Ramos (cell line): Measurements from ENCODE around the gene ZNF738.
"Not testable (repeated sequence)": the region's sequence is repeated elsewhere in the genome, so short reads cannot be mapped to it uniquely, and the experiment has no call there.

Experiments
- in situ Hi-C: fragments of 300-500 bp; cut with MboI; formaldehyde crosslinking; loops from one replicate; pipeline ENCODE4 v1.14.3; 2022; ENCODE audit warnings: low sequenced_read_pairs; ENCODE audit not compliant: unreplicated experiment

The ZNF738 gene

DNA sequence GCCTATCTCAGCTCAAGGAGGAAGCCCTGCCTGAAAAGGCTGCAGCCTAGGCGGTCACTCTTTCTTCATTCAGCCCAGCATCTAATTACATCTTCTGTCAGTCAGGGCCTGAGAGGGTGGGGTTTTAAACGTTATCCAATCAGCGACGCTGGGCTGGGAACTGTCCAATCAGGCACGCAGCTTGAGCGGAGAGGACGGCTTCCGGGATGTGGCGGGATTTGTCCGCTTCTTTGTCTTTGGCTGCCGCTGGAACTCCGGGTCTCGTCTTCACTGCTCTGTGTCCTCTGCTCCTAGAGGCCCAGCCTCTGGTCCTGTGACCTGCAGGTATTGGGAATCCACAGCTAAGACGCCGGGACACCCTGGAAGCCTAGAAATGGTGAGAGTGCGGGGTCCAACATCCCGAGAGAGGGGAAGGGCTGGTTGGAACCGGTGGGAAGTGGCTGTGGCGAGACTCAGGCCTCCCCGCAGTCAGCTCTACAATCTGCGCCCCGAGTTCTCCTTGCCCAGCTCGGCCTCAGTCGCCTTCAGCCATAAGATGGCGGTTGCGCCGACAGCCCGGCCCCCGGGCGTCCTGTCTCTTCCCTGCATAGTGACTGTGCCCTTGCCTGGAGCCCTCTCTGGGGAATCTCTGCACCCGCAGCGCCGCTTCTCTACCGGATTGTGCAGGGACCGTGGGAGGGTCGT, at the start of gene ZNF738:
ZNF738 (plus strand) TSS at position 233 of the 684 bp plus-strand sequence; CDS start at position 374, 141 bp downstream.
- in situ Hi-C loops: no loop called here

DNA sequence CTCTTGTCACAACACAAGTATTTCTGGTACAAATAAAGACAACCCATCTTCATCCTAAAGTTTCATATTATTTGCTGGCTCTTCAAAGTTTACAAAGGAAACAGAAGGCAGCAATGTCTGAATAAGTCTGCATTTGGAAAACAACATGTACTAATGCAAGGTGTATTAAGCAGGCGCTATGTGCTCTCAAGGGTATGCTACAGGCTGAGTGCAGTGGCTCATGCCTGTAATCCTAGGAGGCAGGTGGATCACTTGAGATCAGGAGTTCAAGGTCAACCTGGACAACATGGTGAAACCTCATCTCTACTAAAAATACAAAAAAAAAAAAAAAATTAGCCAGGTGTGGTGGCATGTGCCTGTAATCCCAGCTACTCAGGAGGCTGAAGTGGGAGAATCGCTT, 46.0 kb upstream of the ZNF738 start:
- in situ Hi-C loops: not testable (repeated sequence)

DNA sequence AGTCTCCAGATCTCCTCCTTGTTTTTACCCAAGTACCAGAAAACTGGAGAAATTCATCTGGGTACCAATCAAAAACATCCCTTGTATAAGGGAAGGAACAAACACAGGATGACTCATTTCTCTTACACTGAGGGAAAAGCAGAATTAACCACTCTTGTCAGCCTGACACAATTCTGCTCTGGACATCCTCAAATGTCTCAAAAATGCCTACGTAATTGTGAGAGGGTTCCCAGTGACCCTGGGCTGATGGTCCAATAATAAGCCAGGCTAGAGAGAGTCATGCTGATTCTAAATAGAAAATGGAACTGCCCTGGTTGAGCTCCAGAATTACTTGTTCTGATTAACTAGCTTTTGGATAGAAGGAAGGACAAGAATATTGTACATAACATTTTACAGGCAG, 44.1 kb upstream of the ZNF738 start:
- in situ Hi-C loops: no loop called here

DNA sequence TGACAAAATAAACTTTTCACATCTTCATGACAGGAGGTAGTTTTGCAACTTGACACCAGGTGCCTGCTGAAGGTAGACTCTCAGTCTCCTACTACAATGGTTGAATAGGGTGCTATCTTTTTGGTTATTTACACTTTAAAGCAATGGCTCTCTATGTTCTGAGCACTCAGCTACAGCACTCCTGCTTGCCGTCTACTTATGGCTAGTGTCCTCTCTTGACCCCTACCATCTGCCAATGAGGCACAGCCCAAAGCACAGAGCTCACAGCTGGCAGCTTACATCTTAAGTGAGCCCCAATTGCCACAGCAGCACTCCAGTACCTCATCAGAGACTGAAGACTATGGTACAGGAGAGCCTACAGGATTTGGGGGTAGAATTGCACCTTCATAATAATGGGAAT, 41.0 kb upstream of the ZNF738 start:
- in situ Hi-C loops: no loop called here

DNA sequence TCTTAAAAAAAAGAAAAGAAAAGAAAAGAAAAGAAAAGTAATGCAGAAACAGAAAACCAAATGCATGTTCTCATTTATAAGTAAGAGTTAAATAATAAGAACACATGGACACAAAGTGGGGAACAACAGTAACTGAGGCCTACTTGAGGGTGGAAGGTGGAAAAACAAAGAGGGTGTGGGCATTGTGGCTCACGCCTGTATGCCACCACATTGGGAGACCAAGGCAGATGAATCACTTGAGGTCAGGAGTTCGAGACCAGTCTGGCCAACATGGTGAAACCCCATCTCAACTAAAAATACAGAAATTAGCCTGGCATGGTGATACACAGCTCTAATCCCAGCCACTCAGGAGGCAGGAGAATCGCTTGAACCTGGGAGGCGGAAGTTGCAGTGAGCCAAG, 37.7 kb upstream of the ZNF738 start:
- in situ Hi-C loops: no loop called here

DNA sequence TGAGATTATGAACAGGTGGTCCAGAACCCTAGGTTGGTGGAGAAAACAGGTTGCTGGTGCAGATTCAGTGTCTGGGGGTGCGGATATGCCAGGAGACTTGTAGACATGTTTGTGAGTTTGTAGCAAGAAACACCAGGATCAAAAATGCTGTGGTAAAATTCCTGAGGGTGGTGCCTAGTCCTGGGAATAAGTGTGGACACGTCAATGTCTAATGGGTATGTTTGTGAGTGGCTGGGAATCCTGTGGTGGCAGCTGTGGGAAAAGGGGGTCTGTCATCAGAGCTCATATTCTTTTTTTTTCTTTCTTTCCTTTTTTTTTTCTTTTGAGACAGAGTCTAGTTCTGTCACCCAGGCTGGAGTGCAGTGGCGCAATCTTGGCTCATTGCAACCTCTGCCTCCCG, 36.8 kb upstream of the ZNF738 start:
- in situ Hi-C loops: no loop called here

DNA sequence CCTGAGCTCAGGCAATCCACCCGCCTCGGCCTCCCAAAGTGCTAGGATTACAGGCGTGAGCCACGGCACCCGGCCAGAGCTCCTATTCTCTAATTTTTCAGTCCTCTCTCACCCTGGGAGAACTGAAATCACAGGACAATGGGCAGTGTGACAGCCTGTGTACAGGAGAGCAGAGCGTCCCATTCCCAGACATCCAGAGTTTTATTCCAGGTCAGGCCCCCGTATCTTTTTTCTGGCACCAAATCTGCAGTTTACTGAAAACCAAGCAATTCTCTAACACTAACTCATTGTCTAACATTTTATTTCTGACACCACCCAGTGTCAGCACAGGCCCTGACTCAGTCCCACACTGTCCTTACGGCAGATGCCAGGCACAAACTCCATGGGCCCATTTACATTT, 36.3 kb upstream of the ZNF738 start:
- in situ Hi-C loops: no loop called here

DNA sequence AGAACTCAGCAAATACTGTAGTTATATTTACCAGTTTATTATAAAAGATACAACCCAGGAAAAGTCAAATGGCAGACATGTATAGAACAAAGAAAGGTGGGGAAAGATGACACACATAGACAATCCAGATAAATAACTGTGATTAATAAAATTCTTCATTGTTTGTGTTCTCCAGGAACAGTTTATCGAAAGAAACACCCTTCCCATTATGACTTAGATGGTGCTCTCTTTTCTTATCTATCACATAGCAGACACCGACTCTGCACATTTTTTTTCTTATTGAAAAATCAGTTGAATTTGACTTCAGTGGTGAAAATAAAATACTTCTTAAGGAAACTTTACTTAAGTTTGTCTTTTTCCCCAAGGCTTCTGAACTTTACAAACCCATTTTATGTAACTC, 35.8 kb upstream of the ZNF738 start:
- in situ Hi-C loops: no loop called here

DNA sequence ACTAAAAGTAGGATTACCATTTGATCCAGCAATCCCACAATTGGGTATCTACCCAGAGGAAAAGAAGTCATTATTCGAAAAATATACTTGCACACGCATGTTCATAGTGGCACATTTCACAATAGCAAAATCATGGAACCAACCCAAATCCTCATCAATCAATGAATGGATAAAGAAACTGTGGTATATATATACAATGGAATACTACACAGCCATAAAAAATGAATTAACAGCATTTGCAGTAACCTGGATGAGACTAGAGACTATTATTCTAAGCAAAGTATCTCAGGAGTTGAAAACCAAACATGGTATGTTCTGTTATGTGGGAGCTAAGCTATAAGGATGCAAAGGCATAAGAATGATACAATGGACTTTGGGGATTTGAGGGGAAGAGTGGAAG, 32.6 kb upstream of the ZNF738 start:
- in situ Hi-C loops: no loop called here

DNA sequence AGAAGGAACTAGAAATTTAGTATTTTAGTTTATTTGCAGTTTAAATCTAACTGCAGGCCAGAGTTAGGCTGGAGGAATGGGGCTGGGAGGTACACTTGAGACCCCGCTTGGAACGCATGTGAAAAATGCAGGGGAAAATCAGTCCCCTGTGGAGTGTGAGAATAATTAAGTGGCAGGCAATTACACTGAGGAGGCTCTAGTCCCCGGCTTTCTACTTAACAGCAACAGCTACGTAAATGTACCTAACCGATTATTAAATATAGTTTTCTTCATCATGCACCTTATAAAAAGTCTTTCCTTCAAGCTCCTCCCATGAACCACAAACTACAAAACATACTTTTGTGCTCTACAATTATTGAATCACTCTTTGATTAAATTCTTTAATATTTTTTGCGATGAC, 30.4 kb upstream of the ZNF738 start:
- in situ Hi-C loops: no loop called here

DNA sequence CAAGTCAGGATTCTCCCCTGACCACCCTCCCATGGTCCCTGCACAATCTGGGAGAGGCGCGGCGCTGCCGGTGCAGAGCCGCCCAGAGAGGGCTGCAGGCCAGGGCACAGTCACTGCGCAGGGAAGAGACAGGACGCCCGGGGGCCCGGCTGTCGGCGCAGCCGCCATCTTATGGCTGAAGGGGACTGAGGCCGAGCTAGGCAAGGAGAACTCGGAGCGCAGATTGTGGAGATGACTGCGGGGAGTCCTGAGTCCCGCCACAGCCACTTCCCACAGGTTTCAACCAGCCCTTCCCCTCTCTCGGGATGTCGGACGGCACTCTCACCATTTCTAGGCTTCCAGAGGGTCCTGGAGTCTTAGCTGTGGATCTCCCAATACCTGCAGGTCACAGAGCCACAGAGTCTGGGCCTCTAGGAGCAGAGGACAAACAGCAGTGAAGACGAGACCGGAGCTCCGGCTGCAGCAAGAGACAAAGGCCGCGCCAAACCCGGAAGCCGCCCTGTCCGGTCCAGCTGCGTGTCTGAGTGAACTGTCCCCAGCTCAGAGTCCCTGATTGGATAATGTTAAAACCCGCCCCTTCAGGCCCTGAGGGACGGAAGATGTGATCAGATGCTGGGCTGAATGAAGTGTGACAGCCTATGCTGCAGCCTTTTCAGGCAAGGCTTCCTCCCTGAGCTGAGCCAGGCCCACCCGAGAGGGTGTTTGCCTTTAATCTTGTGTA, 29.8 kb upstream of the ZNF738 start, which contains the start of gene ZNF708:
ZNF708 (minus strand) TSS at position 526 of the 721 bp plus-strand sequence; CDS start at position 328, 198 bp downstream.
- in situ Hi-C loops: no loop called here

DNA sequence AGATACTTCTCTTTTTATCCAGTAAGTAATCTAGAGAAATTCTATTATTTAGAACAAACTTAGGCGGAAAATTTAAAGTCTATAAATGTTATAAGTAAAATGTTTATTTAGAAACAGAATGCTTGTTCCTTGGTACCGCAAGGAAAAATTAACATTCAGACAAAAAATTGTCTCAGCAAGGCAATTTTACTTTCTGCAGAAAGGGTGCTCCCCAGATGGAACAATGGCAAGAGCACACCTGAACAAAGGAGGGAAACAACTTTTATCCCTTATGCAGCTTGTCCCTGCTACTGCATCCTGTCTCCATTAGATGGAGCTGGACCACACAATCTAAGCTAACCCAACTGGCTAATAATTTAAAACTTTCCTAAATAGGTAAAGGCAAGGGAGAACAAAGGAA, 23.1 kb upstream of the ZNF738 start:
- in situ Hi-C loops: no loop called here

DNA sequence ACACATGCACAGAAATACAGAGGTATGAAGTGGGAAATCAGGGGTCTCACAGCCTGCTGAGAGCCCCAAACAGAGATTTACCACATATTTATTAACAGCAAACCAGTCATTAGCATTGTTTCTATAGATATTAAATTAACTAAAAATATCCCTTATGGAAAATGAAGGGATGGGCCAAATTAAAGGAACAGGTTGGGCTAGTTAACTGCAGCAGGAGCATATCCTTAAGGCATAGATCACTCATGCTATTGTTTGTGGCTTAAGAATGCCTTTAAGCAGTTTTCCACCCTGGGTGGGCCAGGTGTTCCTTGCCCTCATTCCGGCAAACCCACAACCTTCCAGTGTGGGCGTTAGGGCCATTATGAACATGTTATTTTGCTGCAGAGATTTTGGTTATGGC, 14.0 kb upstream of the ZNF738 start:
- in situ Hi-C loops: not testable (repeated sequence)

DNA sequence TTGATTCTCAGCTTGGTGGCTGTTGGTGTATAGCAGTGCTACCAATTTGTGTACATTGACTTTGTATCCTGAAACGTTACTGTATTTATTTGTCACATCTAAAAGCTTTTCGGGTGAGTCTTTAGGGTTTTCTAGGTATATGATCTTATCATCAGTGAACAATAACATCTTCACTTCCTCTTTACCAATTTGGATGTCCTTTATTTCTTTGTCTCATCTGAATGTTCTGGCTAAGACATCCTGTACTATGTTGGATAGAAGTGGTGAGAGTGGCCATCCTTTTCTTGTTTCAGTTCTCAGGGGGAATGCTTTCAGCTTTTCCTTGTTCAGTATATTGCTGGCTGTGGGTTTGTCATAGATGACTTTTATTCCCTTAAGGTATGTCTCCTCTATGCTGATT, 6.0 kb upstream of the ZNF738 start:
- in situ Hi-C loops: no loop called here

DNA sequence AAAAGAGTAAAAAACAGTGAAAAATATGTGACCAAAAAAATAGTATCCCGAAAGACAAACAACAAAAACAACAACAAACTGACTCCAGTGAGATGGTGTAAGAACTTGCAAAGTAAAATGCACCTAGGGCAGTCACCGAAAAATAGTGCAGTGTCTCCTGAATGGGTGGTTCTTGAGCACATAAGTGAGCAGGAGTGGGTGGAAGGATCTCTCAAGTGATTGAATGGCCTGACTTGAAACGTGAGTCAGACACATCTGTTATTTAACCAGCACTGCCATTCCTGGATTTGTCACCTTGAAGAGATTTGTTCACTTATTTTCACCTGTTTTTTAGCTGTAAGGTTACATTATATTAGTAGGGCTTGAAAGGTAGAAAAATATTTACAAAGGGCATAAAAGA, 3.5 kb downstream of the ZNF738 start:
- in situ Hi-C loops: no loop called here

DNA sequence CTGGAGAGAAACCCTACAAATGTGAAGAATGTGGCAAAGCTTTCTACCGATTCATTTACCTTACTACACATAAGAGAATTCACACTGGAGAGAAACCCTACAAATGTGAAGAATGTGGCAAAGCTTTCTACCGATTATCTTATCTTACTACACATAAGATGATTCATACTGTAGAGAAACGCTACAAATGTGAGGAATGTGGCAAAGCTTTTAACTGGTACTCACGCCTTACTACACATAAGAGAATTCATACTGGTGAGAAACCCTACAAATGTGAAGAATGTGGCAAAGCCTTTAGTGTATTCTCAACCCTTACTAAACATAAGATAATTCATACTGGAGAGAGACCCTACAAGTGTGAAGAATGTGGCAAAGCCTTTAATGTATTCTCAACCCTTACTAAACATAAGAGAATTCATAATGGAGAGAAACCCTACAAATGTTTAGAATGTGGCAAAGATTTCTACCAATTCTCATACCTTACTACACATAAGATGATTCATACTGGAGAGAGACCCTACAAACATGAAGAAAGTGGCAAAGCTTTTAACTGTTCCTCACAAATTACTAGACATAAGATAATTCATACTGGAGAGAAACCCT, 25.3 kb downstream of the ZNF738 start:
- in situ Hi-C loops: no loop called here

DNA sequence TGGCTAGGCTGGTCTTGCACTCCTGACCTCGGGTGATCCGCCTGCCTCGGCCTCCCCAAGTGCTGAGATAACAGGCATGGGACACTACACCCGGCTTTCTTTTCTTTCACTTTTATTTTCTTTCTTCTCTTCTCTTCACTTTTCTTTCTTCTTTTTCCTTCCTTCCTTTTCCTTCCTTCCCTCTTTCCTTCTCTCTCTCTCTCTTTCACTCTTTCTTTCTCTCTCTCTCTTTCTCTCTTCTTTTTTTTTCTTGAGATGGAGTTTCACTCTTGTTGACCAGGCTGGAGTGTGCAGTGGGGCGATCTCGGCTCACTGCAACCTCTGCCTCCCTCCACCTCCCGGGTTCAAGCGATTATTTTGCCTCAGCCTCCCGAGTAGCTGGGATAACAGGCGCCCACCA, 37.3 kb downstream of the ZNF738 start:
- in situ Hi-C loops: no loop called here

DNA sequence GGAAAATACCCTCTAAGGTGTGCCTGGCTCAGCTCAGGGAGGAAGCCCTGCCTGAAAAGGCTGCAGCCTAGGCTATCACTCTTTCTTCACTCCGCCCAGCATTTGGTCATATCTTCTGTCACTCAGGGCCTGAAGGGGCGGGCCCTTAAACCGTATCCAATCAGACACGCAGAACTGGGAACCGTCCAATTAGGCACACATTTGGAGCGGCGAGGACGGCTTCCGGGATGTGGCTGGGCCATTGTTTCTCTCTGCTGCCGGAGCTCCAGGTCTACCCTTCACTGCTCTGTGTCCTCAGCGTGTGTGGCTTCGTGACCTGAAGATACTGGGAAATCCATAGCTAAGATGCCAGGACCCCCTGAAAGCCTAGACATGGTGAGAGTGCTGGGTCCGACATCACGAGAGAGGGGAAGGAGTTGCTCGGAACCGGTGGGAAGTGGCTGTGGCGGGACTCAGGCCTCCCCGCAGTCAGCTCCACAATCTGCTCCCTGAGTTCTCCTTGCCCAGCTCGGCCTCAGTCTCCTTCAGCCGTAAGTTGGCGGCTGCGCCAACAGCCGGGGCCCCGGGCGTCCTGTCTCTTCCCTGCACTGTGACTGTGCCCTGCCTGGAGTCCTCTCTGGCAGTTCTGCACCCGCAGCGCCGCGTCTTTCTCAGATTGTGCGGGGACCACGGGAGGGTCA, 38.2 kb downstream of the ZNF738 start, which contains the start of gene ZNF493:
ZNF493 (plus strand) TSS at position 241 of the 680 bp plus-strand sequence; CDS start at position 346, 105 bp downstream.
- in situ Hi-C loops: no loop called here

DNA sequence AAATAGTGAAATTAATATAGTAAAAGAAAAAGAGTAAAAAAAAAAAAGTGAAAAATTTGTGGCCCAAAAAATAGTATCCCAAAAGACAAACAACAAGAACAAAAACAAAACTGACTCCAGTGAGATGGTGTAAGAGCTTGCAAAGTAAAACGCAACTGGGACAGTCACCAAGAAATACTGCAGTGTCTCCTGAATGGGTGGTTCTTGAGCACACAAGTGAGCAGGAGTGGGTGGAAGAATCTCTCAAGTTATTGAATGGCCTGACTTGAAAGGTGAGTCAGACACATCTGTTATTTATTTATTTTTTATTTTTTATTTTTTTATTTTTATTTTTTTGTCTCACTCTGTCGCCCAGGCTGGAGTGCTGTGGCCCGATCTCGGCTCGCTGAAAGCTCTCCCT, 40.1 kb downstream of the ZNF738 start:
- in situ Hi-C loops: no loop called here

DNA sequence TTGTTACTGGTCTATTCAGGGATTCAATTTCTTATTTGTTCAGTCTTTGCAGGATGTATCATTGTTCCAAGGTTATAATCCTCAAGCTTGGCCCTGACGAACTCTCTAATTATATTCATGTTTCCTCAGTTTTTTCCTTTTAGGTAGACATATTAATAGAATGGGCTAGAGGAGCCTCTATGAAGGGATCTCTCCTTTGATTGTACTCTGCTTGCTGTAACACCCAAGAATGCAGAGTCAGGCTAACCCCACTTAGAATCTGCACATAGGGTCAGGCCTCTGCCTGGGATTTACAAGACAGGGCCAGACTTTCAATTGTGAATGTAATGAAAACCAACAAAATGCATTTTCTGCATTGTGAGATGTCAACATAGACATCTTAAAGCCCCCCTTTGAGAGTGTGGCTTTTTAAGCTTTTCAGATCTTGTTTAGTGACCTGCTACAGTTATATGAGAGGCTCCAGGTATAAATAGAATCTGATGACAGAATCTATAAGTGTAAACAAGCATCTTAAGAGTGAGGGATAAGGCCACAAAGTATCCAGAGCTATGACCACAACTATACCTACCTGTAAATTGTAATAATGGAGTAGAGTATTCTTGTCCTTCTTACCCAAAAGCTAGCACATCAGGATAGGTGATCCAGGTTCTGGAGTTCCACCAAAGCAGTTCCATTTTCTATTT, 43.6 kb downstream of the ZNF738 start:
- in situ Hi-C loops: no loop called here
